ENCODE data around the gene SH3PXD2A. TPM values are rescaled to one million over a fixed set of nuclear protein-coding genes. Genes with fewer than 3 reads are reported as not detected.

Gene SH3PXD2A
- total and polyA plus RNA-seq, 2 donors (not counting 1 experiment from before 2014, with no cell fraction given): 3.2 to 33.5 TPM

GRCh38 chr10:103895411-103896186 lies 40.2 kb upstream of the SH3PXD2A start:
- Histone ChIP-seq H3K9ac (ENCODE audit: low read length) (no peak overlapping the region), H3K4me1 (ENCODE audit: control insufficient read depth in 2 of 2, insufficient read depth in 2 of 2, low read length in 2 of 2) (no peaks in the 10 kb centered on the region), H3K36me3 (replicated peaks in 1 of 2; ENCODE audit: control extremely low read depth in 1 of 2, control insufficient read depth in 1 of 2, extremely low read depth in 1 of 2, insufficient read depth in 2 of 2, low read length in 1 of 2) (peaks cover 7 to 75% of the 10 kb centered on the region in 2 experiments), H3K4me2 (replicated peaks; ENCODE audit: low read depth, low read length, poor library complexity, severe bottlenecking) (no peak overlapping the region), H4K20me1 (ENCODE audit: control insufficient read depth, insufficient read depth, low read length, poor library complexity, severe bottlenecking) (no peaks in the 10 kb centered on the region), H3K27ac (ENCODE audit: low read length in 2 of 2) (no peak overlapping the region), H3K9me3 (ENCODE audit: control extremely low read depth in 1 of 3, control insufficient read depth in 2 of 3, insufficient read depth in 1 of 3, low read length in 2 of 3) (no peaks in the 10 kb centered on the region), H3K4me3 (ENCODE audit: control extremely low read depth in 1 of 5, extremely low read depth in 1 of 5, insufficient read depth in 1 of 5, low read depth in 2 of 5, low read length in 4 of 5) (no peak overlapping the region), H3K27me3 (replicated peaks in 1 of 4; ENCODE audit: control extremely low read depth in 1 of 4, control insufficient read depth in 3 of 4, insufficient read depth in 4 of 4, low read length in 3 of 4) (no peaks in the 10 kb centered on the region), H3K79me2 (ENCODE audit: control insufficient read depth, insufficient read depth, low read length) (no peaks in the 10 kb centered on the region), H2AFZ (ENCODE audit: insufficient read depth, low read depth, low read length, poor library complexity, severe bottlenecking) (no peak overlapping the region)
- Mint-ChIP-seq H3K27me3 (no peaks in the 10 kb centered on the region), H3K27ac (no peak overlapping the region), H3K9me3 (ENCODE audit: insufficient read depth) (no peaks in the 10 kb centered on the region), H3K4me1 (no peaks in the 10 kb centered on the region), H3K4me3 (no peak overlapping the region)
- ATAC-seq (ENCODE audit: low read depth) (no peak), DNase-seq (no peak)
- POLR2A ChIA-PET: no interaction called here
- TF ChIP-seq EZH2 (IDR thresholded peaks at IDR 0.05; ENCODE audit: borderline replicate concordance, insufficient read depth, low read depth, low read length, poor library complexity, severe bottlenecking): no peak
- TF ChIP-seq CTCF (IDR thresholded peaks at IDR 0.05): no peak
- CTCF ChIA-PET: no interaction called here
- intact Hi-C loops (cut with micrococcal nuclease): no loop called here
- 90% methylated on average over 6 of the region's 9 CpGs for WGBS (ENCODE audit: insufficient coverage)

- no peak overlapping the region for H3K9ac ChIP-seq (ENCODE audit: low read length)
- no peaks in the 10 kb centered on the region for H4K20me1 ChIP-seq (ENCODE audit: control insufficient read depth, insufficient read depth, low read length, poor library complexity, severe bottlenecking)
- no peaks in the 10 kb centered on the region for H3K27me3 ChIP-seq (replicated peaks in 1 of 4; ENCODE audit: control extremely low read depth in 1 of 4, control insufficient read depth in 3 of 4, insufficient read depth in 4 of 4, low read length in 3 of 4)
- no peaks in the 10 kb centered on the region for H3K9me3 ChIP-seq (ENCODE audit: control extremely low read depth in 1 of 3, control insufficient read depth in 2 of 3, insufficient read depth in 1 of 3, low read length in 2 of 3)
- H3K36me3 ChIP-seq (replicated peaks in 1 of 2; ENCODE audit: control extremely low read depth in 1 of 2, control insufficient read depth in 1 of 2, extremely low read depth in 1 of 2, insufficient read depth in 2 of 2, low read length in 1 of 2): peaks cover 11 to 69% of the 10 kb centered on the region in 2 experiments
- WGBS (ENCODE audit: insufficient coverage): 39% methylated on average over 2 of the region's 4 CpGs
- H3K4me2 ChIP-seq (replicated peaks; ENCODE audit: low read depth, low read length, poor library complexity, severe bottlenecking): no peak overlapping the region
- DNase-seq: no peak
- Mint-ChIP-seq H3K4me3 (no peak overlapping the region), H3K4me1 (no peaks in the 10 kb centered on the region), H3K9me3 (ENCODE audit: insufficient read depth) (no peaks in the 10 kb centered on the region), H3K27ac (no peak overlapping the region), H3K27me3 (no peaks in the 10 kb centered on the region)
- POLR2A ChIA-PET: interaction anchor here (0.6 kb wide), 1 partner anchor 122 kb away, joined by 3 read pairs; no protein-coding TSS in a partner anchor
- intact Hi-C loops (cut with micrococcal nuclease): no loop called here
- H3K79me2 ChIP-seq (ENCODE audit: control insufficient read depth, insufficient read depth, low read length): no peaks in the 10 kb centered on the region
- H3K27ac ChIP-seq (ENCODE audit: low read length in 2 of 2): no peak overlapping the region
- H2AFZ ChIP-seq (ENCODE audit: insufficient read depth, low read depth, low read length, poor library complexity, severe bottlenecking): no peak overlapping the region
- no peak for ATAC-seq (ENCODE audit: low read depth)
- no peaks in the 10 kb centered on the region for H3K4me1 ChIP-seq (ENCODE audit: control insufficient read depth in 2 of 2, insufficient read depth in 2 of 2, low read length in 2 of 2)
- CTCF ChIA-PET: interaction anchor here (0.9 to 2.0 kb wide), 3 partner anchors 9 to 277 kb away, joined by 3 to 7 read pairs (median 5); no protein-coding TSS in a partner anchor
- H3K4me3 ChIP-seq (ENCODE audit: control extremely low read depth in 1 of 5, extremely low read depth in 1 of 5, insufficient read depth in 1 of 5, low read depth in 2 of 5, low read length in 4 of 5): no peak overlapping the region
- TF ChIP-seq EZH2 (IDR thresholded peaks at IDR 0.05; ENCODE audit: borderline replicate concordance, insufficient read depth, low read depth, low read length, poor library complexity, severe bottlenecking) (no peak), CTCF (IDR thresholded peaks at IDR 0.05) (no peak)
Observed at GRCh38 chr10:103894441-103894864, 39.1 kb upstream of the SH3PXD2A start.
